ENCODE data around the gene RBP3.

RBP3 gene

DNA sequence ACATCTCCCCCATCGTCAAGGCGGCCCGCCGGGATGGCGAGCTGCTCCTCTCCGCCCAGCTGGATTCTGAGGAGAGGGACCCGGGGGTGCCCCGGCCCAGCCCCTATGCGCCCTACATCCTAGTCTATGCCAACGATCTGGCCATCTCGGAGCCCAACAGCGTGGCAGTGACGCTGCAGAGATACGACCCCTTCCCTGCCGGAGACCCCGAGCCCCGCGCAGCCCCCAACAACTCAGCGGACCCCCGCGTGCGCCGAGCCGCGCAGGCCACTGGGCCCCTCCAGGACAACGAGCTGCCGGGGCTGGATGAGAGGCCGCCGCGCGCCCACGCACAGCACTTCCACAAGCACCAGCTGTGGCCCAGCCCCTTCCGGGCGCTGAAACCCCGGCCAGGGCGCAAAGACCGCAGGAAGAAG, 38.1 kb upstream of the RBP3 start:
- H3K9me3 ChIP-seq (ENCODE audit: control insufficient read depth, insufficient read depth, low read length): no peaks in the 10 kb centered on the region
- no peaks in the 10 kb centered on the region for H4K20me1 ChIP-seq (ENCODE audit: control insufficient read depth, insufficient read depth, low read depth, low read length)
- TF ChIP-seq, protein P1, sequence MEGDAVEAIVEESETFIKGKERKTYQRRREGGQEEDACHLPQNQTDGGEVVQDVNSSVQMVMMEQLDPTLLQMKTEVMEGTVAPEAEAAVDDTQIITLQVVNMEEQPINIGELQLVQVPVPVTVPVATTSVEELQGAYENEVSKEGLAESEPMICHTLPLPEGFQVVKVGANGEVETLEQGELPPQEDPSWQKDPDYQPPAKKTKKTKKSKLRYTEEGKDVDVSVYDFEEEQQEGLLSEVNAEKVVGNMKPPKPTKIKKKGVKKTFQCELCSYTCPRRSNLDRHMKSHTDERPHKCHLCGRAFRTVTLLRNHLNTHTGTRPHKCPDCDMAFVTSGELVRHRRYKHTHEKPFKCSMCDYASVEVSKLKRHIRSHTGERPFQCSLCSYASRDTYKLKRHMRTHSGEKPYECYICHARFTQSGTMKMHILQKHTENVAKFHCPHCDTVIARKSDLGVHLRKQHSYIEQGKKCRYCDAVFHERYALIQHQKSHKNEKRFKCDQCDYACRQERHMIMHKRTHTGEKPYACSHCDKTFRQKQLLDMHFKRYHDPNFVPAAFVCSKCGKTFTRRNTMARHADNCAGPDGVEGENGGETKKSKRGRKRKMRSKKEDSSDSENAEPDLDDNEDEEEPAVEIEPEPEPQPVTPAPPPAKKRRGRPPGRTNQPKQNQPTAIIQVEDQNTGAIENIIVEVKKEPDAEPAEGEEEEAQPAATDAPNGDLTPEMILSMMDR (IDR thresholded peaks at IDR 0.05; ENCODE audit: low read depth, low read length, poor library complexity, severe bottlenecking): no peak
- TF ChIP-seq EZH2phosphoT487 (IDR thresholded peaks at IDR 0.05; ENCODE audit: borderline replicate concordance, low read length): no peak
- H3K27ac ChIP-seq (ENCODE audit: low read depth, low read length): no peak overlapping the region
- H3K27me3 ChIP-seq (ENCODE audit: control insufficient read depth, low read length): no peaks in the 10 kb centered on the region
- no peaks in the 10 kb centered on the region for H3K9me2 ChIP-seq (replicated peaks; ENCODE audit: control insufficient read depth, low read length)
- no peaks in the 10 kb centered on the region for H3K36me3 ChIP-seq (ENCODE audit: control insufficient read depth, low read length)
- H3K4me1 ChIP-seq (ENCODE audit: control insufficient read depth, low read length): no peaks in the 10 kb centered on the region
- no peaks in the 10 kb centered on the region for H3K79me2 ChIP-seq (ENCODE audit: control insufficient read depth, low read length)
- H3K4me2 ChIP-seq (ENCODE audit: low read length): no peak overlapping the region
- H3F3A ChIP-seq (ENCODE audit: control insufficient read depth, insufficient read depth): no peaks in the 10 kb centered on the region
- no peak overlapping the region for H3K4me3 ChIP-seq (ENCODE audit: low read length)

- TF ChIP-seq, protein P1 (IDR thresholded peaks at IDR 0.05; ENCODE audit: low read depth, low read length, poor library complexity, severe bottlenecking): no peak
- TF ChIP-seq EZH2phosphoT487 (IDR thresholded peaks at IDR 0.05; ENCODE audit: borderline replicate concordance, low read length): no peak
- no peaks in the 10 kb centered on the region for H3K4me1 ChIP-seq (ENCODE audit: control insufficient read depth, low read length)
These were observed 36.8 kb upstream of the RBP3 start for GRCh38 chr10:47311193-47311931.

GRCh38 chr10:47311932-47312662, 36.1 kb upstream of the RBP3 start:
- Histone ChIP-seq H3K4me3 (ENCODE audit: low read length) (no peak overlapping the region), H3K36me3 (ENCODE audit: control insufficient read depth, low read length) (no peaks in the 10 kb centered on the region), H3K27me3 (ENCODE audit: control insufficient read depth, low read length) (no peaks in the 10 kb centered on the region), H3K9me2 (replicated peaks; ENCODE audit: control insufficient read depth, low read length) (no peaks in the 10 kb centered on the region), H3K27ac (ENCODE audit: low read depth, low read length) (no peak overlapping the region), H4K20me1 (ENCODE audit: control insufficient read depth, insufficient read depth, low read depth, low read length) (no peaks in the 10 kb centered on the region), H3K4me2 (ENCODE audit: low read length) (no peak overlapping the region), H3K9me3 (ENCODE audit: control insufficient read depth, insufficient read depth, low read length) (no peaks in the 10 kb centered on the region), H3F3A (ENCODE audit: control insufficient read depth, insufficient read depth) (no peaks in the 10 kb centered on the region), H3K4me1 (ENCODE audit: control insufficient read depth, low read length) (no peaks in the 10 kb centered on the region), H3K79me2 (ENCODE audit: control insufficient read depth, low read length) (no peaks in the 10 kb centered on the region)
- TF ChIP-seq EZH2phosphoT487 (IDR thresholded peaks at IDR 0.05; ENCODE audit: borderline replicate concordance, low read length): no peak
- TF ChIP-seq, protein P1 (IDR thresholded peaks at IDR 0.05; ENCODE audit: low read depth, low read length, poor library complexity, severe bottlenecking): peak; percentile 91

More at GRCh38 chr10:47311193-47311931, 36.8 kb upstream of the RBP3 start:
- Histone ChIP-seq H3K9me2 (replicated peaks; ENCODE audit: control insufficient read depth, low read length) (no peaks in the 10 kb centered on the region), H3K4me2 (ENCODE audit: low read length) (no peak overlapping the region), H3K79me2 (ENCODE audit: control insufficient read depth, low read length) (no peaks in the 10 kb centered on the region), H3K27me3 (ENCODE audit: control insufficient read depth, low read length) (no peaks in the 10 kb centered on the region), H3K4me3 (ENCODE audit: low read length) (no peak overlapping the region), H3F3A (ENCODE audit: control insufficient read depth, insufficient read depth) (no peaks in the 10 kb centered on the region), H3K9me3 (ENCODE audit: control insufficient read depth, insufficient read depth, low read length) (no peaks in the 10 kb centered on the region), H3K36me3 (ENCODE audit: control insufficient read depth, low read length) (no peaks in the 10 kb centered on the region), H4K20me1 (ENCODE audit: control insufficient read depth, insufficient read depth, low read depth, low read length) (no peaks in the 10 kb centered on the region), H3K27ac (ENCODE audit: low read depth, low read length) (no peak overlapping the region)

All from DOHH2 (cell line).